Stimulated activated CD4-positive, alpha-beta T cell treated with anti-CD3 and anti-CD28 coated beads, Interleukin-1b, Interleukin-23, amount 100 ng/mL, for 24 hours (primary cell): ENCODE data around the gene UGGT2.
A peak's percentile ranks its signal among the peaks of the same experiment; 100 is the strongest.
"Not testable (repeated sequence)": the region's sequence is repeated elsewhere in the genome, so short reads cannot be mapped to it uniquely, and the experiment has no call there.

Experiments
- DNase-seq, 4 experiments: peaks; one replicate each; pipeline ENCODE4 v3.0.0-alpha.2; 2020; ENCODE audit warnings: low read depth in 4 of 4, low spot score in 1 of 4

Gene UGGT2

DNA sequence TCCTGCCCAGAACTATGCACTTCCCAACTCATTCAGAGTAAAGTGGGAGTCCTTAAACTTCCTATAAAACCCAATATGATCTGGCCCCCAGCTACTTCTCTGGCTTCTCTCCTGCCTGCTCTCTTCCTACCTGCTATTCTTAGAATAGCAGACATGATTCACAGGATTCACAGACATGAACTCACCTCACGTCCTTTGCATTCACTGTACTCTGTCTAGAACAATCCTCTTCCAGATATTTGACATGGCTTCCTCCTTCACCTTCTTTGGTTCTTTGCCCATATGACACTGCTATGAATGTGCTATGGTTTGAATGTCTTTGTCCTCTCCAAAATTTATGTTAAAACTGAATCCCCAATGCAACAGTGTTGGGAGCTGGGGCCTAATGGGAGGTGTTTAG lies 154.9 kb downstream of the UGGT2 start:
- no peak for DNase-seq

- no peak for DNase-seq
These were observed 156.9 kb downstream of the UGGT2 start for GRCh38 chr13:95896301-95896700.

DNA sequence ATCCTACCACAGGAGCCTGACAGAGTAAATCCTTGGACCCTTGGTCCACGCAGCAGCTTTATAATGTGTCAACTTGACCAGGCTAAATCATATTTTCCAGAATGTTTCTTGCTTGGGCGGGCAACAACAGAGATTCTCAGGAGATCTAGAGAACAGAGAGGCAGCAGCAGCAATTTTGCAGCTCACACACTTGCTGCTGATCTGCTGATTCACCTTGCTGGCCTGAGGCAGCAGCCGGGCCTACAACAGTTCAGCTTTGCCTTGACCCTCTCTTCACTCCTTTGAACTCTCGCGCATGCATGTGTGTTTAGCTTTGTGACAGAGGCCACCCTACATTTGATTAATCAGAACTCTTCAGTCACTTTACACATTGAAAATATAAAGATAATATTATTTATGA lies 159.3 kb downstream of the UGGT2 start:
- no peak for DNase-seq

GRCh38 chr13:95882121-95882520 lies 171.1 kb downstream of the UGGT2 start:
- no peak for DNase-seq

- DNase-seq, result no peak
These were observed 172.9 kb downstream of the UGGT2 start for GRCh38 chr13:95880331-95880730.

- no peak for DNase-seq
These were observed 178.9 kb downstream of the UGGT2 start for GRCh38 chr13:95874286-95874685.

- no peak for DNase-seq
These were observed 182.8 kb downstream of the UGGT2 start for GRCh38 chr13:95870421-95870820.

DNA sequence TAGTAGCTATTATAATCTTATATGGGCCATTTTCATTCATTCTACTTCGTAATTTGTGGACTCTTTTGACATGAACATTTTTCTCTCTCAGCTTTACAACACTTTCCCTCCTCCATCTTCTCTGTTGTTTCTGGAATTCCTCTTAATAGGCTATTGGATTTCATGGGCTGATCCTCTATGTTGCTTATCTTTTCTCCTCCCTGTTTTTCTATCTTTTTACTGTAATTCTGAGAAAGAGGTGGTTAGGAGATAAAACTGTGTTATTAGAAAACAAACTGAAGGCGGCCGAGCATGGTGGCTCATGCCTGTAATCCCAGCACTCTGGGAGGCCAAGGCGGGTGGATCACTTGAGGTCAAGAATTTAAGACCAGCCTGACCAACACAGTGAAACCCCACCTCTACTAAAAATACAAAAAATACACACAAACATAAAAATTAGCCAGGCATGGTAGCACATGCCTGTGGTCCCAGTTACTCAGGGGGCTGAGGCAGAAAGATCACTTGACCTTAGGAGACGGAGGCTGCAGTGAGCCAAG lies 188.1 kb downstream of the UGGT2 start:
- no peak for DNase-seq

GRCh38 chr13:95862408-95862807 lies 190.8 kb downstream of the UGGT2 start:
- no peak for DNase-seq

DNA sequence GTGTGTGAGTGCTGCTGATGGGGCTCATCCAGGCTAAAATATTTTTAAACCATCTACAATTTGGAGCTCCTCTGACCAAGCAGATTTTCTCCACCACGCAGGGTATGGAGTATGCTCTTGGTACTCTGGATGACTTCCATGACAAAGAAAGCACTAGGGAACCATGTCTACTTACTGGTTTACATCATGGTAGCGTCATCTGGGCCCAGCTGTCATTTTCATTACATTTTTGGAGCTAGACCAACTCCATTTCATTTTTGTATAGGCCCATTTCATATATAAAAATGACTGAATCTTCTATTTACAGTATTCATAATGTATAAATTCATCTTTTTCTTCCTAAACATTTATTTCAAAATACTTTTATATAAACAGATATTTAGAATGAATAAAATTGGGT lies 191.9 kb downstream of the UGGT2 start:
- no peak for DNase-seq

GRCh38 chr13:95858286-95859075 lies 194.7 kb downstream of the UGGT2 start:
- no peak for DNase-seq

- DNase-seq, result not testable (repeated sequence)
These were observed 207.5 kb downstream of the UGGT2 start for GRCh38 chr13:95845656-95846055.

DNA sequence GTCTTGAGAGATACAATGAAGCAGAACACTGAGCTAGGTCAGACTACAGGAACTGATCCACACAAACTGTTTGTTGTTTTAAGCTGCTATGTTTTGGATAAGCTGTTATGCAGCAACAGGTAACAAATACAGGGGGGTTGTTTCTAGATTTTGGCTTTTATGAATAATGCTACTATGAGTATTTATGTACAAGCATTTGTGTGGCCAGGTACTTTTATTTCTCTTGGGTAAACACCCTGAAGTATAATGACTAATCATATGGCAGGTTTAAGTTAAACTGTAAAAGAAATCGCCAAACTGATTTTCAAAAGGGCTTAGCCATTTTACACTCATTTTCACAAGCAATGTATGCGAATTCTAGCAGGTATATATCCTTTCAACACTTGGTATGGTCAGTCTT lies 210.3 kb downstream of the UGGT2 start:
- no peak for DNase-seq

DNA sequence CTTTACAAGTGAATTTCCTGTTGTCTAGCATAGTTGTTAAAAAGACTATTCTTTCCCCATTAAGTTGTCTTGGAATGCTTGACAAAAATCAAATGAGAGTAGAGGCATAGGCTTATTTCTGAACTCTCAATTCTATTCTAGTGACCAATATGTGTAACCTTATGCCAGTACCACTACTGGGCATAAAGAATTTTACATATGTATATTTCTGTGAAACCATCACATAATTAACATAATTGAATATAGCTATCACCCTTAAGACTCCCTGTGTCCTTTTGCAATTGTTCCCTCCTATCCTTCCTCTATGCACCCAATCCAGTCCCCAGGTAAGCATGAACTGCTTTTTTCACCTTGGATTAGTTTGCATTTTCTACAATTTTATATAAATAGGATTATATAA lies 211.3 kb downstream of the UGGT2 start:
- no peak for DNase-seq

DNA sequence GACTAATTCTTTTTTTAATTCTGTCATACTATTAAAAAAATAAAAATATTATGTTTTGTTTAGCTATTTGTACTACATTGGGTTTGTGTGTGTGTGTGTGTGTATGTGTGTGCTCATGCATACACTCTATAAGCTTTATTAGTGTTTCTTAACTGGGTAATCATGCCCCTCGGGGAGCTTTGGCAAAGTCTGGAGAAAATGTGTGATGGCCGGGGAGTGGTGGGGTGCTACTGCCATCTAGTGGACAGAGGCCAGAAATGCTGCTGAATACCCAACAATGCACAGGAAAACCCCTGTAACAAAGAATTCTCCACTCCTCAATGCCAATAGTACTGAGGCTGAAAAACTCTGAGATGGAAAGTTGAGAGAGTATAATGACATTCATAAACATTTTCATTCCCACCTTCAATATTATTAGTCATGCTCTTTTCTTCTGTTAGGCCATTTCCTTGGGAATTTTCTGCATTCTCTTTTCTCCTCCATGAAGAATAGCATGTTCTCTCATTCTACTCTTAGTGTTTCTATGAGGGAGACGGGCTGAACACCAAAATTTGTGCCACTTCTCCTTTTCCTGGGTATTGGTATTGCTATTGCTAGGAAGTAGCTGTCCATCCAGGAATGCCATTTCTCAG lies 219.0 kb downstream of the UGGT2 start:
- DNase-seq, result peak; percentile 18 to 49 (median 42)

DNA sequence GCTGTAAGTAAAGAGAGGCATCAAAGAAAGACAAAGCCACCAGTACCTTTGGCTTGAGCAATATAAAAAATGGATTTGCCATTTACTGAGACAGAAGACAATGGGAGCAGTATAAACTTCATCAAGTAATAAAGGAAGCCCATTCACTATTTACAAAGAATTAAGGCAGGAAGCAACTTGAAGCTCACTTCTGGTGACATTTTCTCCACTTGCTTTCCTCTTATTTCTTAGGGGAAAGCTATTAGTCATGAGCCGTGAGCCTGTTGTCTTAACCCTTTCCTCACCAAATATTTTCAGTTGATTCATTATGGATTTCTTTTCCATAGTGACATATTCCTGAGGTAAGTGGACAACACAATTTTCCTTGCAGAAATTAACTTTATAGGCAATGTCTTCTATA lies 219.5 kb downstream of the UGGT2 start:
- no peak for DNase-seq

DNA sequence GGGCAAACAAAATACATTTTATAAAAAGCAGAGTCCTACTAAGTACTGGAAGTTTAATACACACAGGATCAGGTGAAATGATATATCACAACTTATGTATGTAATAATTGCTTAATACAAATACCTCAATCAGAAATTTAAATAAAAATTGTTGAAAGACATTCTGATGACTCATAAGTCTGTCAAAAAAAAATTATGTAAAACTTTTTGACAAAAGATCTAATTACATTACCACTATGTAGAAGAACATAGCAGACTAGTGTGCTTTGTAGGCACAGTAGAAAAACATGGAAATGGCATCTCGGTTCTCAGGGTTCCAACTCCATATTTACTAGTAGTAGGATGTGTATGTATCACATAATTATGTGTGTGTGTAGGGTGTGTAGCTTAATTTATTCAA lies 220.1 kb downstream of the UGGT2 start:
- DNase-seq, result no peak

DNA sequence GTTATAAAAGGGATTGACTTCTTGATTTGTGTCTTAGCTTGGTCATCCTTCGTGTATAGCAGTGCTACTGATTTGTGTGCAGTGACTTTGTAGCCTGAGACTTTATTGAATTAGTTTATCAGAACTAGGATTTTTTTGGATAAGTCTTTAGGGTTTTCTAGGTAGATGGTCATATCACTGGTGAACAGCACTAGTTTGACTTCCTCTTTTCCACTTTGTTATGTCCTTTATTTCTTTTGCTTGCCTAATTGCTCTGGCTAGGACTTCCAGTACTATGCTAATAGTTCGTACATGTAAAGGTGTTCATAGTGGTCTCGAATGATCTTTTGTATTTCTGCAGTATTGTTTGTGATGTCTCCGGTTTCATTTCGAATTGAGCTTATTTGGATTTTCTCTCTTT lies 230.9 kb downstream of the UGGT2 start:
- DNase-seq, result no peak

DNA sequence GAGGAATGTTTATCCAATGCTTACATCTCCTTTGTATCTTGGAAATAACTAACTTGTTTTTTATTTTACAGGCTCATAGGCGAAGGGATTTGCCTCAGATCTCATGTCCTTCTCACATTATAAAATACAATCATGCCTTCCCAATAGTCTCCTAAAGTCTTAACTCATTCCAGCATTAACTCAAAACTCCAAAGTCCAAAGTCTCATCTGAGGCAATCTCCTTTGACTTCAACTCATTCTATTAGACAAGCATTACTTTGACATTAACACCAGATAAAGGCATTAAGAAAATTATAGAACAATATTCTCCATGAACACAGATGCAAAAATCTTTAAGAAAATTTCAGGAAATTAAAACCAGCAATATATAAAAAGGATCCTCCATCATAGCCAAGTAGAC lies 238.7 kb downstream of the UGGT2 start:
- DNase-seq, result no peak

- DNase-seq, result no peak
These were observed 240.1 kb downstream of the UGGT2 start for GRCh38 chr13:95813139-95813538.

DNA sequence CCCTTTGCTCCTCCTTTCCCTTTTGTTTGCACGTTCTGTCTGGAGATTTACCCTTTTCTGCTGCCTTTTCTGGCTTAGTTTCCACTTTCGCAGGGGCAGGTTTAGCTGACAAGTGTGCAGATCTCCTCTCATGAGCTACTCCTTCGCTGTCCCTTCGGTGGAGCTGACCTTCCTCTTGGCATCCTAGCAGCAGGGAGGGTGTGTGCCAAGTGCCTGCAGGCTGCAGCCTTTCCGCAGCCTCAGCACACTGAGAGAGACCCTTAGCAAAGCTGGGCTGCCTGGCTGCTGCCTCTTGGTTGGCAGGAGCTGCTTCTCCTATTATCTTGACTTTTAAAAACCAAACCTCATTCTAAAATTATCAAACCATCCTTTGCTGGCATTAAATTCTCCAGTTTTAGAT lies 243.8 kb downstream of the UGGT2 start:
- DNase-seq, result no peak

- DNase-seq, result no peak
These were observed 247.3 kb downstream of the UGGT2 start for GRCh38 chr13:95805921-95806320.

- DNase-seq, result no peak
These were observed 251.4 kb downstream of the UGGT2 start for GRCh38 chr13:95801825-95802224.
